ENCODE data around the gene KHDC4. TPM values are rescaled to one million over a fixed set of nuclear protein-coding genes. Genes with fewer than 3 reads are reported as not detected.

Gene KHDC4
- total and polyA plus RNA-seq, 7 donors: 6.6 to 67.6 (median 33.5) TPM

- TF ChIP-seq POLR2A (IDR thresholded peaks at IDR 0.05) (no peak), POLR2AphosphoS5 (IDR thresholded peaks at IDR 0.05) (no peak), CTCF (IDR thresholded peaks at IDR 0.05) (no peak), EP300 (IDR thresholded peaks at IDR 0.05) (no peak)
- Histone ChIP-seq H3K4me1 (no peaks in the 10 kb centered on the region), H3K4me3 (no peak overlapping the region), H3K27ac (no peak overlapping the region), H3K9me3 (no peaks in the 10 kb centered on the region), H3K36me3 (peaks cover 0 to 35% (median 0%) of the 10 kb centered on the region in 4 donors), H3K27me3 (no peaks in the 10 kb centered on the region)
- no peak for DNase-seq
- intact Hi-C loops (cut with DNase I): no loop called here
Measured at GRCh38 chr1:155884982-155885381, 49.2 kb downstream of the KHDC4 start.

- no peaks in the 10 kb centered on the region for H3K27me3 ChIP-seq
- H3K4me3 ChIP-seq: no peak overlapping the region
- H3K27ac ChIP-seq: no peak overlapping the region
- H3K9me3 ChIP-seq: no peaks in the 10 kb centered on the region
- H3K36me3 ChIP-seq: peaks cover 0 to 35% (median 0%) of the 10 kb centered on the region in 4 donors
- TF ChIP-seq POLR2A (IDR thresholded peaks at IDR 0.05) (no peak), EP300 (IDR thresholded peaks at IDR 0.05) (no peak), POLR2AphosphoS5 (IDR thresholded peaks at IDR 0.05) (no peak), CTCF (IDR thresholded peaks at IDR 0.05) (no peak)
- intact Hi-C loops (cut with DNase I): no loop called here
- H3K4me1 ChIP-seq: no peaks in the 10 kb centered on the region
- DNase-seq: no peak
- 31 to 64% methylated on average over 9 of the region's 9 CpGs for WGBS, 2 donors
Measured at GRCh38 chr1:155884031-155884960, 49.9 kb downstream of the KHDC4 start.

- WGBS, 2 donors: 85 to 89% methylated on average over 2 of the region's 2 CpGs
Measured at GRCh38 chr1:155882766-155883165, 51.4 kb downstream of the KHDC4 start.

GRCh38 chr1:155882235-155882634, 52.0 kb downstream of the KHDC4 start:
- Histone ChIP-seq H3K36me3 (peaks cover 0 to 35% (median 0%) of the 10 kb centered on the region in 4 donors), H3K9me3 (no peaks in the 10 kb centered on the region), H3K4me1 (no peaks in the 10 kb centered on the region), H3K27me3 (no peaks in the 10 kb centered on the region), H3K4me3 (no peak overlapping the region), H3K27ac (no peak overlapping the region)
- DNase-seq: no peak
- intact Hi-C loops (cut with DNase I): no loop called here
- TF ChIP-seq POLR2A (IDR thresholded peaks at IDR 0.05) (no peak), CTCF (IDR thresholded peaks at IDR 0.05) (no peak), POLR2AphosphoS5 (IDR thresholded peaks at IDR 0.05) (no peak), EP300 (IDR thresholded peaks at IDR 0.05) (no peak)

More at GRCh38 chr1:155882766-155883165, 51.4 kb downstream of the KHDC4 start:
- H3K27ac ChIP-seq: no peak overlapping the region
- no peaks in the 10 kb centered on the region for H3K27me3 ChIP-seq
- no peak overlapping the region for H3K4me3 ChIP-seq
- H3K9me3 ChIP-seq: no peaks in the 10 kb centered on the region
- intact Hi-C loops (cut with DNase I): no loop called here
- no peak for TF ChIP-seq EP300 (IDR thresholded peaks at IDR 0.05)
- TF ChIP-seq CTCF (IDR thresholded peaks at IDR 0.05): no peak
- no peak for TF ChIP-seq POLR2AphosphoS5 (IDR thresholded peaks at IDR 0.05)
- TF ChIP-seq POLR2A (IDR thresholded peaks at IDR 0.05): no peak
- H3K4me1 ChIP-seq: no peaks in the 10 kb centered on the region
- DNase-seq: no peak
- H3K36me3 ChIP-seq: peaks cover 0 to 35% (median 0%) of the 10 kb centered on the region in 4 donors
